HepG2 (cell line): Measurements from ENCODE around the gene MPST. TPM values are rescaled to one million over a fixed set of nuclear protein-coding genes. Genes with fewer than 3 reads are reported as not detected.

Experiments
- ATF2 ChIP-seq: sonication (generic); formaldehyde crosslinking; IDR thresholded peaks from 2 replicates; pipeline ENCODE4 v1.4.0; 2020; ENCODE audit warnings: missing genetic modification reagents
- JUND ChIP-seq: sonication (generic); formaldehyde crosslinking; IDR thresholded peaks from 2 replicates; pipeline ENCODE4 v1.8.0; 2022; ENCODE audit warnings: mild to moderate bottlenecking, missing genetic modification reagents
- KDM2A ChIP-seq: sonication (generic); formaldehyde crosslinking; IDR thresholded peaks from 2 replicates; pipeline ENCODE4 v1.4.0; 2020; ENCODE audit warnings: low read depth, missing genetic modification reagents, borderline replicate concordance
- NFYB ChIP-seq: sonication (generic); formaldehyde crosslinking; IDR thresholded peaks from 2 replicates; pipeline ENCODE4 v1.4.0; 2020; ENCODE audit warnings: missing genetic modification reagents
- ONECUT2 ChIP-seq: sonication (generic); formaldehyde crosslinking; IDR thresholded peaks from 2 replicates; pipeline ENCODE4 v1.4.0; 2020; ENCODE audit warnings: missing genetic modification reagents
- TEAD2 ChIP-seq: sonication (generic); formaldehyde crosslinking; IDR thresholded peaks from 2 replicates; pipeline ENCODE4 v1.9.0; 2021; ENCODE audit warnings: missing genetic modification reagents
- ZBTB46 ChIP-seq: sonication (generic); formaldehyde crosslinking; IDR thresholded peaks from 2 replicates; pipeline ENCODE4 v1.4.0; 2020; ENCODE audit warnings: mild to moderate bottlenecking, missing genetic modification reagents, borderline replicate concordance
- ZMYM3 ChIP-seq: sonication (generic); formaldehyde crosslinking; IDR thresholded peaks from 2 replicates; pipeline ENCODE4 v1.5.1; 2020; ENCODE audit warnings: mild to moderate bottlenecking, missing genetic modification reagents
- ZNF24 ChIP-seq: fragments of 450-650 bp; IDR thresholded peaks from 2 replicates; pipeline ENCODE4 v1.6.1; 2017; ENCODE audit warnings: antibody characterized with exemption, mild to moderate bottlenecking
- ZNF282 ChIP-seq: fragments of 450-650 bp; IDR thresholded peaks from 2 replicates; pipeline ENCODE4 v1.6.1; 2018; ENCODE audit not compliant: partially characterized antibody
- ZNF296 ChIP-seq: sonication (generic); formaldehyde crosslinking; conservative IDR thresholded peaks from 2 replicates; pipeline ENCODE4 v1.5.0; 2020; ENCODE audit warnings: mild to moderate bottlenecking, missing genetic modification reagents
- polyA plus RNA-seq, 8 experiments: library from polyadenylated mRNA; depleted of rRNA in 3 of 8; stranded (reverse) in 7 of 8; unstranded in 1 of 8; fragments of >200 nt; fragmentation: Illumina TruSeq in 4 of 8; extraction: Trizol in 4 of 8; gene quantifications; 2 replicates each; pipeline versions ENCODE4 v1.2.1 to v1.2.3, GENCODE V29; 2011 to 2016; ENCODE audit warnings: low read depth in 4 of 8, missing spikeins in 1 of 8, mixed read lengths in 1 of 8; ENCODE audit not compliant: insufficient read depth in 1 of 8
- total RNA-seq, 5 experiments: library from RNA; depleted of rRNA; stranded (reverse); fragments of >200 nt; fragmentation: Illumina TruSeq; extraction: Trizol; gene quantifications; 2 replicates each; pipeline ENCODE4 v1.2.3, GENCODE V29; 2016; ENCODE audit warnings: low read depth in 1 of 5
- TF ChIP-seq, protein P1 (sequence below): IDR thresholded peaks from 2 replicates; pipeline ENCODE4 v1.6.1; 2012; ENCODE audit warnings: inconsistent platforms

The MPST gene
- total and polyA plus RNA-seq, 2 of the 13 experiments (the other 11 are each of a cell fraction or from before 2014, with no cell fraction given): 133 to 141 TPM

DNA sequence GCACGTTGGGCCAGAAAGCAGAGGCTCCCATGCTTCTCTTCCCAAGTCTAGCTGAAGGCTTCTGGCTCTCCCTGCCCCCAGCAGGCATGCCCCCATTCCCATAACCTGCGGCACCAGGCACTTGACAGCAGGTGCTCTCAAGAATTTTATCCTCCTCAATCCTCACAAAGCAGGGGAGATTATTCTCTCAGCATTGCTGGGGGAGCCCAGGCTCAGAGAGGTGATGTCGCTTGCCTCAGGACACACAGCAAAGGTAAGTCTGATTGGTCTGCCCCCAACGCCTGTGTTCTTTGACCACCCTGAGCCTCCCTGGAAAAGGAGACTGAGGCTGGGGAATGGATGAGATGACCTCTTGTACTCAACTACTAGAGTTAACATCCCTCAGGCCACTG, 5.1 kb upstream of the MPST start (continued):
- TF ChIP-seq ZBTB46 (CRISPR knock-in tag) (no peak), JUND (CRISPR knock-in tag) (no peak), ZMYM3 (peak; percentile 78), ONECUT2 (CRISPR knock-in tag) (no peak), ZNF296 (CRISPR knock-in tag) (no peak), ATF2 (no peak), TEAD2 (CRISPR knock-in tag) (no peak), NFYB (no peak), ZNF282 (no peak), ZNF24 (no peak), KDM2A (CRISPR knock-in tag) (no peak)
- TF ChIP-seq, protein P1, sequence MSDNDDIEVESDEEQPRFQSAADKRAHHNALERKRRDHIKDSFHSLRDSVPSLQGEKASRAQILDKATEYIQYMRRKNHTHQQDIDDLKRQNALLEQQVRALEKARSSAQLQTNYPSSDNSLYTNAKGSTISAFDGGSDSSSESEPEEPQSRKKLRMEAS: no peak
